ENCODE data around the gene ST3GAL3.

DNA sequence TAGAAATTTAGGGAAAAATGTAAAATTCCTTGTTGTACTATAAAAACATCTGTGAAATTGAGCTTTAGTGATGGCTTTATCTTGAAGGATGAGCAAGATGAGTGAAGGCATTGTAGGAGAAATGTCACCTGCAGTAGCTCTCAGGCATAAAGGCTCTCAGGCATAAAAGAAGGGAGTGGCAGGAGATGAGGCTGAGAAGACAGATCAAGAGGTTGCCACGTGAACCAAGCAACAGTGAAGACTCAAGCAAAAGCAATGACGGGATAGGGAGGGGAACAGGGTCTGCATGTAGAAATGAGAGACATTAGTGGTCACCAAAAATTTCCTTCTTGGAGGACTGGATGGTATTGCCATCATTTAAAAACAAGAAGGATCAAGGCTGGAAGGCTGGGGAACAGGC is 98.8 kb downstream of the ST3GAL3 start:
- no peak for TF ChIP-seq CTCF (IDR thresholded peaks at IDR 0.05; ENCODE audit: extremely low read depth in 1 of 2, insufficient read depth in 1 of 2, low read depth in 1 of 2, low read length in 2 of 2)
- TF ChIP-seq POLR2A (IDR thresholded peaks at IDR 0.05; ENCODE audit: low read depth, low read length): no peak
- TF ChIP-seq GATA2 (IDR thresholded peaks at IDR 0.05; ENCODE audit: insufficient read depth, insufficient read length, low read depth, low read length): no peak
- no peak for TF ChIP-seq EZH2 (IDR thresholded peaks at IDR 0.05; ENCODE audit: borderline replicate concordance, low read depth, low read length, severe bottlenecking)
- TF ChIP-seq POLR2AphosphoS5 (IDR thresholded peaks at IDR 0.05; ENCODE audit: insufficient read depth, low read depth, low read length): no peak
- TF ChIP-seq MYC (IDR thresholded peaks at IDR 0.05; ENCODE audit: low read depth, low read length): no peak
- no peak for TF ChIP-seq JUN (IDR thresholded peaks at IDR 0.05; ENCODE audit: borderline replicate concordance, insufficient read depth, insufficient read length, low read depth)
- TF ChIP-seq FOS (IDR thresholded peaks at IDR 0.05; ENCODE audit: borderline replicate concordance, insufficient read depth, low read length): no peak
- no peak for TF ChIP-seq MAX (IDR thresholded peaks at IDR 0.05; ENCODE audit: insufficient read depth, insufficient read length)
